ENCODE measurements around the gene REEP5. TPM values are rescaled to one million over a fixed set of nuclear protein-coding genes. Genes with fewer than 3 reads are reported as not detected.

The REEP5 gene
- total RNA-seq, 1 experiment from 2014 or later = 65.2 TPM

DNA sequence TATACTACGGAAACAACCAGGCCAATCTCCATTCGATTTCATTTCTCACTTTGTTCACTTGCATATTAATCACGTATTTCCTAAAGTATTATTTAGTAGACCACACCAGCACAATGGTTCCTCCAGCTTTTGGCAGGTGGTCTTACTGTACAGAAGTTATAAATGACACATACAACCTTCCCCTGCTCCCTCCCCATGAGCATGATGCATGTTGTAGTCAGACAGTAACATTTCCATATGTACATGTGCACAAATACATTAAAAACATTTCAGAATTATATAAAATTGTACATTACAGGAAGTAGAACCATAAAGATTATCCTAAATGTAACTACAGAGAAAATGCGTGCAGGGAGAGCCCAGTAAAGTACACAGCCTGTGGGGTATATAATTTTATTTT, 43.9 kb downstream of the REEP5 start:
- H3K4me3 Mint-ChIP-seq (ENCODE audit: unreplicated experiment) = no peak overlapping the region
- TF ChIP-seq, protein P1, sequence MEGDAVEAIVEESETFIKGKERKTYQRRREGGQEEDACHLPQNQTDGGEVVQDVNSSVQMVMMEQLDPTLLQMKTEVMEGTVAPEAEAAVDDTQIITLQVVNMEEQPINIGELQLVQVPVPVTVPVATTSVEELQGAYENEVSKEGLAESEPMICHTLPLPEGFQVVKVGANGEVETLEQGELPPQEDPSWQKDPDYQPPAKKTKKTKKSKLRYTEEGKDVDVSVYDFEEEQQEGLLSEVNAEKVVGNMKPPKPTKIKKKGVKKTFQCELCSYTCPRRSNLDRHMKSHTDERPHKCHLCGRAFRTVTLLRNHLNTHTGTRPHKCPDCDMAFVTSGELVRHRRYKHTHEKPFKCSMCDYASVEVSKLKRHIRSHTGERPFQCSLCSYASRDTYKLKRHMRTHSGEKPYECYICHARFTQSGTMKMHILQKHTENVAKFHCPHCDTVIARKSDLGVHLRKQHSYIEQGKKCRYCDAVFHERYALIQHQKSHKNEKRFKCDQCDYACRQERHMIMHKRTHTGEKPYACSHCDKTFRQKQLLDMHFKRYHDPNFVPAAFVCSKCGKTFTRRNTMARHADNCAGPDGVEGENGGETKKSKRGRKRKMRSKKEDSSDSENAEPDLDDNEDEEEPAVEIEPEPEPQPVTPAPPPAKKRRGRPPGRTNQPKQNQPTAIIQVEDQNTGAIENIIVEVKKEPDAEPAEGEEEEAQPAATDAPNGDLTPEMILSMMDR (IDR thresholded peaks at IDR 0.05; ENCODE audit: unreplicated experiment) = no peak
- BruUV-seq (replicated peaks) = no TSS peak
- DNase-seq (ENCODE audit: unreplicated experiment) = no peak
- peaks cover 20% of the 10 kb centered on the region for H3K4me1 Mint-ChIP-seq (ENCODE audit: insufficient read depth, unreplicated experiment)
- intact Hi-C loops (cut with micrococcal nuclease) = loop anchor here (5.0 kb wide), 1 partner anchor 44 kb away; the partner anchor contains the start of gene REEP5
- H3K9me3 Mint-ChIP-seq (ENCODE audit: unreplicated experiment) = no peaks in the 10 kb centered on the region
- no peaks in the 10 kb centered on the region for H3K27me3 Mint-ChIP-seq (ENCODE audit: insufficient read depth, unreplicated experiment)
- peak overlapping the region; percentile 71 for H3K27ac Mint-ChIP-seq (ENCODE audit: low read depth, unreplicated experiment)
- H3K36me3 Mint-ChIP-seq (ENCODE audit: insufficient read depth, unreplicated experiment) = peaks cover 42% of the 10 kb centered on the region
- ChIA-PET CTCF (interaction anchor here (0.7 to 1.4 kb wide), 3 partner anchors 18 to 326 kb away, joined by 3 to 4 read pairs (median 3); no protein-coding TSS in a partner anchor), POLR2A (interaction anchor here (0.9 to 2.2 kb wide), 10 partner anchors 11 to 1053 kb away, joined by 3 to 13 read pairs (median 4); partner anchors contain the start of gene SRP19)

DNA sequence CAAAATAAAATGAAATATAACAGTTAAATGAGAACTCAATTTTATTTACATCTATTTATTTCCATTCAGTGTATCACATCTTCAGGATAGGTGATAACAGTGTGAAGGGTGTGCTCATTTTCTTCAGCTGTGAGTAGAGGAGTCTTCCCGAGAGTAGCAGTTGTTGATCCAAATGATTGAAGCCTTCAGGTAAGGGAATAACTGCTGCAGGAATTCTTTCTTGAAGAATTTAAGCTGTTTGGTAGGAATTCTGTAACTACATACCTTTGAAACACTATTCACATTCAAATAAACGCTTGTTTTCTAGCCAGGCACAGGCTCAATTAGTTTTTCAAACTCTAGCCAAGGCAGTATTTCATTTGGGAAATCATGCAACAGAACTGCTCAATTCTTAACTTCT, 45.7 kb downstream of the REEP5 start:
- H3K27ac Mint-ChIP-seq (ENCODE audit: low read depth, unreplicated experiment) = no peak overlapping the region

DNA sequence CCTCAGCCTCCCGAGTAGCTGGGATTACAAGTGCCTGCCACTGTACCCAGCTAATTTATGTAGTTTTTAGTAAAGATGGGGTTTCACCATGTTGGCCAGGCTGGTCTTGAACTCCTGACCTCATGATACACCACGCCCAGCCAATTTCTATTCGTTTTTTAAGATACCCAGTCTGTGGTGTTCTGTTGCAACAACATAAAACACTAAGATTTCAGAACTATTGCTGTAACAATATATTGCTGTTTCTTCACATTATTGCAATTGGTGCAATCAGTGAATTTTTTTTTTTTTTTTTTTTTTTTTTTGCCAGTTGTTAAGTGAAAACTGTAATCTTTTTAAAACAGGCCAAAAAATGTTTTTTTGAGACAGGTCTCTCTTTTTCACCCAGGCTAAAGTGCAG, 51.1 kb downstream of the REEP5 start:
- intact Hi-C loops (cut with micrococcal nuclease) = no loop called here
- no TSS peak for BruUV-seq (replicated peaks)
- Mint-ChIP-seq H3K9me3 (ENCODE audit: unreplicated experiment) (no peaks in the 10 kb centered on the region), H3K27ac (ENCODE audit: low read depth, unreplicated experiment) (no peak overlapping the region), H3K4me3 (ENCODE audit: unreplicated experiment) (no peak overlapping the region), H3K27me3 (ENCODE audit: insufficient read depth, unreplicated experiment) (no peaks in the 10 kb centered on the region), H3K36me3 (ENCODE audit: insufficient read depth, unreplicated experiment) (peaks cover 77% of the 10 kb centered on the region), H3K4me1 (ENCODE audit: insufficient read depth, unreplicated experiment) (no peaks in the 10 kb centered on the region)
- no peak for DNase-seq (ENCODE audit: unreplicated experiment)
- POLR2A ChIA-PET = no interaction called here
- CTCF ChIA-PET = no interaction called here
- TF ChIP-seq, protein P1 (IDR thresholded peaks at IDR 0.05; ENCODE audit: unreplicated experiment) = no peak

More for the DNA sequence above, 45.7 kb downstream of the REEP5 start:
- no peaks in the 10 kb centered on the region for H3K9me3 Mint-ChIP-seq (ENCODE audit: unreplicated experiment)
- TF ChIP-seq, protein P1 (IDR thresholded peaks at IDR 0.05; ENCODE audit: unreplicated experiment) = no peak
- POLR2A ChIA-PET = interaction anchor here (0.9 to 2.2 kb wide), 2 partner anchors 15 to 43 kb away, joined by 4 to 13 read pairs; partner anchors contain the start of gene SRP19
- CTCF ChIA-PET = interaction anchor here (0.6 kb wide), 1 partner anchor 45 kb away, joined by 4 read pairs; the partner anchor contains the start of gene REEP5
- H3K4me1 Mint-ChIP-seq (ENCODE audit: insufficient read depth, unreplicated experiment) = peaks cover 20% of the 10 kb centered on the region
- no peak for DNase-seq (ENCODE audit: unreplicated experiment)
- H3K36me3 Mint-ChIP-seq (ENCODE audit: insufficient read depth, unreplicated experiment) = peaks cover 48% of the 10 kb centered on the region
- H3K27me3 Mint-ChIP-seq (ENCODE audit: insufficient read depth, unreplicated experiment) = no peaks in the 10 kb centered on the region
- H3K4me3 Mint-ChIP-seq (ENCODE audit: unreplicated experiment) = no peak overlapping the region
- no TSS peak for BruUV-seq (replicated peaks)
- intact Hi-C loops (cut with micrococcal nuclease) = loop anchor here (5.0 kb wide), 1 partner anchor 46 kb away; the partner anchor contains the start of gene REEP5

DNA sequence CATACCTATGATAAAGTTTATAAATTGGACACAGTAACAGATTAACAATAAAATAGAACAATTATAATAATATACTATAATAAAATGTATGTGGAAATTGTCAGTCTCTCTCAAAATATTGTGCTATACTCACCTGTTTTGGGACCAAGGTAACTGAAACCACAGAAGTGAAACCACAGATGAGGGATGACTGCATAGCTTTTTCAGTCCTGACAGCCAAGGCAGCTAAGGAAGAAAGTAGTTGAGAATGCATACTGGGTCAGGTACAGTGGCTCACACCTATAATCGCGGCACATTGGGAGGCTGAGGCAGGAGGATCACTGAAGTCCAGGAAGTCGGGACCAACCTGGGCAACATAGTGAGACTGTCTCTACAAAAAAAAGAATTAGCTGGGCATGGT, 52.1 kb downstream of the REEP5 start:
- Mint-ChIP-seq H3K27me3 (ENCODE audit: insufficient read depth, unreplicated experiment) (no peaks in the 10 kb centered on the region), H3K36me3 (ENCODE audit: insufficient read depth, unreplicated experiment) (peaks cover 74% of the 10 kb centered on the region), H3K4me1 (ENCODE audit: insufficient read depth, unreplicated experiment) (no peaks in the 10 kb centered on the region), H3K27ac (ENCODE audit: low read depth, unreplicated experiment) (no peak overlapping the region), H3K4me3 (ENCODE audit: unreplicated experiment) (no peak overlapping the region), H3K9me3 (ENCODE audit: unreplicated experiment) (no peaks in the 10 kb centered on the region)
- BruUV-seq (replicated peaks) = no TSS peak
- POLR2A ChIA-PET = interaction anchor here (1.0 kb wide), 1 partner anchor 89 kb away, joined by 3 read pairs; no protein-coding TSS in a partner anchor
- TF ChIP-seq, protein P1 (IDR thresholded peaks at IDR 0.05; ENCODE audit: unreplicated experiment) = no peak
- CTCF ChIA-PET = interaction anchor here (0.6 to 1.2 kb wide), 2 partner anchors 95 to 113 kb away, joined by 3 read pairs; no protein-coding TSS in a partner anchor
- no peak for DNase-seq (ENCODE audit: unreplicated experiment)
- intact Hi-C loops (cut with micrococcal nuclease) = no loop called here
